ENCODE measurements around the gene SPINT2.

SPINT2 gene

GRCh38 chr19:38340927-38341326 is 76.6 kb downstream of the SPINT2 start:
- TF ChIP-seq, protein P1, sequence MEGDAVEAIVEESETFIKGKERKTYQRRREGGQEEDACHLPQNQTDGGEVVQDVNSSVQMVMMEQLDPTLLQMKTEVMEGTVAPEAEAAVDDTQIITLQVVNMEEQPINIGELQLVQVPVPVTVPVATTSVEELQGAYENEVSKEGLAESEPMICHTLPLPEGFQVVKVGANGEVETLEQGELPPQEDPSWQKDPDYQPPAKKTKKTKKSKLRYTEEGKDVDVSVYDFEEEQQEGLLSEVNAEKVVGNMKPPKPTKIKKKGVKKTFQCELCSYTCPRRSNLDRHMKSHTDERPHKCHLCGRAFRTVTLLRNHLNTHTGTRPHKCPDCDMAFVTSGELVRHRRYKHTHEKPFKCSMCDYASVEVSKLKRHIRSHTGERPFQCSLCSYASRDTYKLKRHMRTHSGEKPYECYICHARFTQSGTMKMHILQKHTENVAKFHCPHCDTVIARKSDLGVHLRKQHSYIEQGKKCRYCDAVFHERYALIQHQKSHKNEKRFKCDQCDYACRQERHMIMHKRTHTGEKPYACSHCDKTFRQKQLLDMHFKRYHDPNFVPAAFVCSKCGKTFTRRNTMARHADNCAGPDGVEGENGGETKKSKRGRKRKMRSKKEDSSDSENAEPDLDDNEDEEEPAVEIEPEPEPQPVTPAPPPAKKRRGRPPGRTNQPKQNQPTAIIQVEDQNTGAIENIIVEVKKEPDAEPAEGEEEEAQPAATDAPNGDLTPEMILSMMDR (conservative IDR thresholded peaks at IDR 0.05; ENCODE audit: control insufficient read depth, insufficient read depth, low read depth, low read length) = no peak
- H3K4me3 ChIP-seq (ENCODE audit: control insufficient read depth, low read depth, low read length) = no peak overlapping the region
- no peak for DNase-seq (ENCODE audit: low read depth)
